ENCODE measurements around the gene RHAG.

Gene RHAG

GRCh38 chr6:49563006-49563886 lies 73.4 kb downstream of the RHAG start:
- H3K4me3 ChIP-seq (ENCODE audit: low read length): no peak overlapping the region
- no peak for DNase-seq (ENCODE audit: low read depth)
- H3K27me3 ChIP-seq (replicated peaks; ENCODE audit: control insufficient read depth, insufficient read depth, low read length): peaks cover 4% of the 10 kb centered on the region
- H3K9me3 ChIP-seq (ENCODE audit: control insufficient read depth, low read length): no peaks in the 10 kb centered on the region
- H3K4me1 ChIP-seq (ENCODE audit: control insufficient read depth, insufficient read depth, low read length): no peaks in the 10 kb centered on the region
- H3K9ac ChIP-seq (ENCODE audit: low read length): no peak overlapping the region
- no peaks in the 10 kb centered on the region for H3K36me3 ChIP-seq (ENCODE audit: control insufficient read depth, insufficient read depth, low read length, severe bottlenecking)

- H3K27me3 ChIP-seq (replicated peaks; ENCODE audit: control insufficient read depth, insufficient read depth, low read length): no peaks in the 10 kb centered on the region
- no peaks in the 10 kb centered on the region for H3K9me3 ChIP-seq (ENCODE audit: control insufficient read depth, low read length)
- no peaks in the 10 kb centered on the region for H3K36me3 ChIP-seq (ENCODE audit: control insufficient read depth, insufficient read depth, low read length, severe bottlenecking)
- H3K4me3 ChIP-seq (ENCODE audit: low read length): no peak overlapping the region
- DNase-seq (ENCODE audit: low read depth): no peak
- H3K9ac ChIP-seq (ENCODE audit: low read length): no peak overlapping the region
- peaks cover 9% of the 10 kb centered on the region for H3K4me1 ChIP-seq (ENCODE audit: control insufficient read depth, insufficient read depth, low read length)
Observed at GRCh38 chr6:49558238-49558637, 78.4 kb downstream of the RHAG start.

GRCh38 chr6:49557177-49557576 lies 79.5 kb downstream of the RHAG start:
- Histone ChIP-seq H3K4me3 (ENCODE audit: low read length) (no peak overlapping the region), H3K9me3 (ENCODE audit: control insufficient read depth, low read length) (no peaks in the 10 kb centered on the region), H3K27me3 (replicated peaks; ENCODE audit: control insufficient read depth, insufficient read depth, low read length) (peaks cover 6% of the 10 kb centered on the region), H3K4me1 (ENCODE audit: control insufficient read depth, insufficient read depth, low read length) (peaks cover 9% of the 10 kb centered on the region), H3K36me3 (ENCODE audit: control insufficient read depth, insufficient read depth, low read length, severe bottlenecking) (no peaks in the 10 kb centered on the region), H3K9ac (ENCODE audit: low read length) (no peak overlapping the region)
- no peak for DNase-seq (ENCODE audit: low read depth)

- no peak overlapping the region for H3K9ac ChIP-seq (ENCODE audit: low read length)
- H3K9me3 ChIP-seq (ENCODE audit: control insufficient read depth, low read length): no peaks in the 10 kb centered on the region
- H3K27me3 ChIP-seq (replicated peaks; ENCODE audit: control insufficient read depth, insufficient read depth, low read length): peaks cover 14% of the 10 kb centered on the region
- no peak for DNase-seq (ENCODE audit: low read depth)
- H3K36me3 ChIP-seq (ENCODE audit: control insufficient read depth, insufficient read depth, low read length, severe bottlenecking): no peaks in the 10 kb centered on the region
- no peak overlapping the region for H3K4me3 ChIP-seq (ENCODE audit: low read length)
- peaks cover 13% of the 10 kb centered on the region for H3K4me1 ChIP-seq (ENCODE audit: control insufficient read depth, insufficient read depth, low read length)
Observed at GRCh38 chr6:49556429-49556837, 80.2 kb downstream of the RHAG start.

- H3K4me3 ChIP-seq (ENCODE audit: low read length): no peak overlapping the region
- H3K36me3 ChIP-seq (ENCODE audit: control insufficient read depth, insufficient read depth, low read length, severe bottlenecking): no peaks in the 10 kb centered on the region
- no peak for DNase-seq (ENCODE audit: low read depth)
- peaks cover 18% of the 10 kb centered on the region for H3K27me3 ChIP-seq (replicated peaks; ENCODE audit: control insufficient read depth, insufficient read depth, low read length)
- H3K4me1 ChIP-seq (ENCODE audit: control insufficient read depth, insufficient read depth, low read length): peaks cover 17% of the 10 kb centered on the region
- H3K9me3 ChIP-seq (ENCODE audit: control insufficient read depth, low read length): no peaks in the 10 kb centered on the region
- H3K9ac ChIP-seq (ENCODE audit: low read length): no peak overlapping the region
Observed at GRCh38 chr6:49555951-49556350, 80.7 kb downstream of the RHAG start.

Measured in adipocyte (in vitro differentiated cells).